Stimulated activated CD8-positive, alpha-beta memory T cell treated with anti-CD3 and anti-CD28 coated beads, Interleukin-12 subunit alpha, Interleukin-12 subunit beta, amount 100 ng/mL, for 1 hour (primary cell): ENCODE results near the gene IGSF11.
"Not testable (repeated sequence)": the region's sequence is repeated elsewhere in the genome, so short reads cannot be mapped to it uniquely, and the experiment has no call there.

ENCODE experiments used
- DNase-seq: peaks from one replicate; pipeline ENCODE4 v3.0.0-alpha.2; 2020; ENCODE audit warnings: low read depth

The IGSF11 gene

GRCh38 chr3:118884748-118885206 lies 149.9 kb downstream of the IGSF11 start:
- peak; percentile 66 for DNase-seq

GRCh38 chr3:118882353-118882947 lies 152.2 kb downstream of the IGSF11 start:
- peak; percentile 52 for DNase-seq

GRCh38 chr3:118868051-118868450 lies 166.6 kb downstream of the IGSF11 start:
- DNase-seq: no peak

- no peak for DNase-seq
Measured at GRCh38 chr3:118863731-118864322, 170.8 kb downstream of the IGSF11 start.

- no peak for DNase-seq
Measured at GRCh38 chr3:118859950-118860349, 174.7 kb downstream of the IGSF11 start.

- DNase-seq: not testable (repeated sequence)
Measured at GRCh38 chr3:118851466-118852193, 183.0 kb downstream of the IGSF11 start.

GRCh38 chr3:118850687-118851086 lies 184.0 kb downstream of the IGSF11 start:
- DNase-seq: no peak
